GM21360 (cell line): Measurements from ENCODE around the gene COX7A2.

Experiments used
- ATAC-seq: cut with Tn5 transposase; IDR thresholded peaks from one replicate; pipeline ENCODE4 v1.9.1; 2021; ENCODE audit warnings: mild to moderate bottlenecking, moderate library complexity; ENCODE audit not compliant: unreplicated experiment

The COX7A2 gene

DNA sequence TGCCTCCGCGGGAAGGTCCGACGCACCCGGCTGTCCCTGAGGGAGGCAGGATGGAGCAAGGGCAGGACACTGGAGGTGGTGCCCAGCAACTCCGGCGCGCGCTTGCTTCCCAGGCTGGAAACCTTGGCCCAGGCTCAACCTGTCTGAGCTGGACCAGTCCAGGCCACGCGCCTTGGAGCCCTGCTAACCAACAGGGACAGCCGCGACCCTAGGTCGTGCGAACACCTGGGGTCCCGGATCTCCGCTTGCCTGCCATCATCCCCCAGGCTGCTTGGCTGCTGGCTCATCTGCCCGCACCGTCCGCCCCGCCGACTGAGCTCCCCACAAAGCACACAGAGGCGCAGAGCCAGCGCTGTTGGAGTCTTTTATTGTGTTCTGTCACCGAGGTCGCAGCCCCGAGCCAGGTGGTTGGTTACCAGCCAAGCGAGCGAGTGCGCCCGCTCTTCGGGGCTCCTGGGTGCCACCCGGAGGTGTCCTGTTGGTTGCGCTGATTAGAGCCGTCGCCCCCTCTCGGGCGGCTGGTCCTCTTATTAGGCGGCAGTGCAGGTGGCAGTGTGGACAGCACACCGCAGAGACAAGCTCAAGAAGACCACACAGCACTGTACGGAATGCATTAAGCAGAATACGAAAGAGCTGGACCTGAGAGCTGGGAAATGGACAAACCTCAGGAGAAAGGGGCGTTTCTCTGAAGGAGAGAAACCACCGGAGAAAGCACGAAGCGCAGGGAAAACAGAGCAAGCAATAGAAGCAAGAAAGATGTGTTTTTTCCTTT, 41.5 kb downstream of the COX7A2 start:
- ATAC-seq, result no peak

DNA sequence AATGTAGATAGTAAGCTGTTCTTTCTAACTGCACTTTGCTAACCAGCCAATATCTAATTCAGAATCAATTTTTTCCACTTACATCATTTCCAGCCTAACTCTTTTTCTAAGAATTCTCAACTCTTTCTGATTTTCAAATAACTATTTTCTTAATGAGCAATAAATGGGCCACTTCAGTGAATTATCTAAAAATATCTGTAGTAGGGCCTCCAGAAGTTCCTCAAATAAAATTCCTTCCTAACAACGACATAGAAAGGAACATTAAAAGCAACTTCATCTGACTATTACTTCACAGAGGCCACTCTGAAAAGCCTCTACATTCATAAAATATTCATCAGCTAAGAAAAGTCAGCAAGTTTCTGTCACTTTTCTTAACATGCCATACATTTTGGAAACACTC, 42.6 kb downstream of the COX7A2 start:
- ATAC-seq, result no peak

DNA sequence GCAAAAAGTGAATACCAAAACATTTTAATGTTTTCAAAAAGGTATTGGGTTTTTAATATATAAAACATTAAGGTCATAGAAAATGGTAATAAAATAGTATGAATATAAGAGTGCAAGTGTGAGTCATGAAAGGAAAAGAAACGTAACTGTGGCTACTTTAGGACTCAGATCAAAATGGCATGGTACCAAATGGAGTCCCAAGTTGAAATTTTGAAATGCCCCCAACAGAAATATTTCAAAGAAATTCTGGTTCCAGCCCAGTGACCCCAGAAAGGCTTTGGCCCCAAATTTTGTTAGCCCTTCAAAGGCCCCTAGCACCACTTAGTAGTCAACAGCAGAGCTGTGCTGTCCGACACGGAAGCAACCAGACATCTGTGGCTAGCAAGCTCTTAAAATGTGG, 43.7 kb downstream of the COX7A2 start:
- no peak for ATAC-seq

DNA sequence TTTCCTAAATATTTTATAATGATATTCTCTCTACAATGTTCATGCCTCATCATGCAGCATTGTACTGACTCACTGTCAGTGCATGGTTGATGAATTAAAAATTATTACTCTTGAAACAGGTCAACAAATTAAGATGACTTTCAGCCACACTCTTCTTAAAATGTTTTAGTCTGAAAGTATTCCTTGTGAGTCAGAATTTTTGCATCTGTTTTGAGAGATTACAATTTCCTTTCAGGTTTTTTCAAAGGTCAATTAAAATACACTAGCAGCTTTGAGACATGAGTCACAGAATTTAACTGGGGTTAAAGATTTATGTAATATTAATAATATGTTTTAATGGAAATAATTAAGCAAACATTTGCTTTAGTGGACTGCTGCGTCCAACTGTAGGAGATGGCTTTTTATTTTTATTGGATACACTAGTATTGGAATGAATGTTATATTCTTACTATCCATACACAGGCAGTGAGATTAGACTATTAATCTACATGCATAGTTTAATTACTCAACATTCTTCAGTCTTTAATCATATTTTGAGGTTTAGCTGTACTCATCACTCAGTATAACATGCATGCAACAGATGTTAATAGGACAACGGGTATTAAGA, 47.4 kb downstream of the COX7A2 start:
- ATAC-seq, result no peak

DNA sequence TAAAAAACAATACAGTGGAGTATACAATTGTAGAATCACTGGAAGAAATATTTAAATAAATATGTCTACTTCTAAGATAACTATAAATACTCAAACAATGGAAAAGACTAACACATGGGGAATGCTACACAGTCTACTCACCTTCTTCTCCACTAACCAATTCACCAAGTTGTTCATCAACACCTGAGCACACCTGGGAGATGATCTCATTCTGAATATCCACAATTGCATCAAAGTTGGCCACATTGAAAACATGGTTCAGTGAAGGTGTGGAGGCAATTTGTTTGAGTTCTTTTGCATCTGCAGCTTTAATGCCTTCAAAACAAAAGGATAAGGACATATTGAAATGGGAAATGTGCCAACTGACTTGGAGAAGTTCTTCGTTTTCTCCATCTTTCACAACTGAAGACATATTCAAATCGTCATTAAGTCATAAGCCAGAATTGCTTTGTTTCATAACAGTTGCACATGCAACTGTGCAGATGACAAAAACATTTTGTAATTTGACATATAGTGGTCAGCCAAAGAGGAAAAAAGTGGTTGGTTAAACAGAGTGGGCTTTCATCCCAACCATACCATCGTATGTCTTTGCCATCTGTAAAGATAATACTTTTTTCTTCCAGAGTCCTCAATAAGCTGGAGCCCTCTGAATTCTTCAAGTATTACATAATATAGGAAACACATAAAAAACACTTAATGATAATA, 55.2 kb downstream of the COX7A2 start:
- no peak for ATAC-seq
